Measurements from ENCODE around the gene PITHD1.
"Not testable (repeated sequence)": the region's sequence is repeated elsewhere in the genome, so short reads cannot be mapped to it uniquely, and the experiment has no call there.

The PITHD1 gene

DNA sequence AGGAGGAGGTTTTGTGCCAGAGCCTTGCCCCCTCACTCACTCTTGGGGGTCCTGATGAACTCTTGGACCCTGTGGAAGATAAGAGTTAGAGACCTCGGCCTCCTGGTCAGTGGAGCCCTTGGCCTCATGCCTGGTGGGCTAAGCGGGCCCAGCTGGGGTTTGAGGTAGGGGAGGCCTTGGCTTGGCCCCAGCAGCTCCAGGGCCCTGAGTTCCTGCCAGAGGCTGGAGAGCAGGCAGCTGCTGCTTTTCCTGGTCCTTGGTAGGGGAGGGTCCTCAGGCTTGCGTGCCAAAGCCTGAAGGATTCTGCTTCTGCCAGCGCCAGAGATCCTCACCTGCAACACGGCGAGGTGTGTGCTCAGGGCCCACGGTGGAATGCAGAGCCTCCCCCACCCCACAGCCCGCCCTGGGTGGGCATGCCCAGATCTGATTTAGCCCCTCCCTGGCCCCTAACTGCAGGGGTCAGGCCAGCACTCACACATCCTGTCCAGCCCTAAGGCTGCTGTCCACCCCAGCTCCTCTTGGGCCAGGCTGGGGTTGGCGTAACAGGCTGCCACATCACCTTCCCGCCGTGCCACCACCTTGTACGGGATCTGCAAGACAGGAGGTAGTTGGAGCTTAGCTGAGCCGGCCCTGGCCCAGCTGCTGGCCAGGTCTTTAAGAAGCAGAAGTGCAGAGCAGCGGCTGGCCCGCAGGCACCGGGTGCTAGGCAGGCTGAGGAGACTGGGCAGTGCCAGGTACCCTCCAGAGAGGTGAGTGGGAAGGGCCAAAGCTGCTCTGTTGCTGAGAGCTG is 17.7 kb downstream of the PITHD1 start:
- in situ Hi-C loops (cut with HindIII; ENCODE audit: low pct_ligation_motif_present, low pct_unique_long_range_greater_than_20kb, low sequenced_read_pairs) = no loop called here
- DNase-seq = no peak

DNA sequence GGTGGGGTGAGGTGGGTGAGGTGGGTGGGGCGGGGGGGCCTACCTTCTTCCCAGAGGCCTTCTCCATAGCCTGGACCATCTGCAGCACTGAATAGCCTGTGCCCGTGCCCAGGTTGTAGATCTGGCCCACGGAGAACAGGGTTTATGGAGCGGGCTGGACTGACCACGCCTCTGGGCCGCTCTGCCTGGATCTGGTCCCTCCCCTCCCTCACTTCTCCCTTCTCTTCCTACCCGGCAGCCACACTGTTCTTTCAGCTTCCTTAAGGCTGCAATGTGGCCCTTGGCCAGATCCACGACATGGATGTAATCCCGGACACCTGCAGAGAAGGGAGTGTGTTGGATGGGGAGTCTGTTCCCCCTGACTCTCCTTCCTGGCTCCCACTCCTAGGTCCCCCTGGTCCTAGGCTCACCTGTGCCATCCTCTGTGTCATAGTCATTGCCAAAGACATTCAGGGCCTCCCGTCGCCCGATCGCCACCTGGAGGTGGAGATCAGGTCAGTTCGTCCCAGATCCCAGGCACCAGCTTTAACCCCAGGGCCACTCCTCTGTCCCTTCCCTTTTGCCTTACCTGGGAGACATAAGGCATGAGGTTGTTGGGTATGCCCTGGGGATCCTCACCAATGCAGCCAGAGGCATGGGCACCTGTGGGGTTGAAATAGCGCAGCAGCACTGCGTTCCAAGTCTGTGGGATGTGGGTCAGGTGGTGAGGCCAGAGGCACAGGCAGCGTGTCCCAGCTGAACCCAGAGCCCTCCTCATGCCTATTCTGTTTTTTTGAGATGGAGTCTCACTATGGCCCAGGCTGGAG is 18.5 kb downstream of the PITHD1 start:
- no peak for DNase-seq
- in situ Hi-C loops (cut with HindIII; ENCODE audit: low pct_ligation_motif_present, low pct_unique_long_range_greater_than_20kb, low sequenced_read_pairs) = no loop called here

DNA sequence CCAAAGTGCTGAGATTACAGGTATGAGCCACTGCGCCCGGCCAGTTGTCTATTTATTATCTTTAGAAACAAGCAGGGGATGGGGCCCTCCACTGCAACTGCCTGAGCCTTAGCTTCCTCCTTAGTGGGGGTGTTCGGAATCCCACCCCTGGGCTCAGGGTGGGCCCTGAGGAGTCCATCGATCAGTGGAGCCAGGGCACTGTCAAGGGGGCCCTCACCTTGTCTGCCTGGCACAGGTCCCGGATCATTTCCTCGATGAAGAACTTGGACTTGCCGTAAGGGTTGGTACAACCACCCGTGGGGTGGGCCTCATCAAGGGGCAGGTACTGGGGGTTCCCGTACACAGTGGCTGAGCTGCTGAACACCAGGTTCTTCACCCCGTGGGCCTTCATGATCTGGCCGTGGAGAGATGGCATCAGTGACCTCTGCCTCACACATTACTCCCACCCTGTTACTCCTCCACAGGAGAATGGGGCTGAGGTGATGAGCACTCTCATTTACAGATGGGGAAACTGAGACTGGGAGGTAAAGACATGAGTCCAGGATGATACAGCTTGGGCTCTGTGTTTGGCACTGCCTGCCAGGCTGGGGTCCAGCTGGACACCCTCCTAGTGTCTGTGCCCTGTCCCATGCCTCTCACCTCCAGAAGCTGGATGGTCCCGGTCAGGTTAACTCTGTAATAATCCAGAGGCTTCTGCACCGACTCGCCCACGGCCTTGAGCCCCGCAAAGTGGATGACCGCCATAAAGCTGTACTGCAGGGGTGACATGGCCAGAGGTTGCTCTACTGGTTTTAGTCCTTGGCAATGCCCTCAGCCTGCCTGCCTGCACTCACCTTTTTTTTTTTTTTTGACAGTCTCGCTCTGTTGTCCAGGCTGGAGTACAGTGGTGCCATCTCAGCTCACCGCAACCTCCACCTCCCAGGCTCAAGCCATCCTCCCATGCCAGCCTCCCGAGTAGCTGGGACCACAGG is 19.5 kb downstream of the PITHD1 start:
- in situ Hi-C loops (cut with HindIII; ENCODE audit: low pct_ligation_motif_present, low pct_unique_long_range_greater_than_20kb, low sequenced_read_pairs) = no loop called here
- DNase-seq = no peak

DNA sequence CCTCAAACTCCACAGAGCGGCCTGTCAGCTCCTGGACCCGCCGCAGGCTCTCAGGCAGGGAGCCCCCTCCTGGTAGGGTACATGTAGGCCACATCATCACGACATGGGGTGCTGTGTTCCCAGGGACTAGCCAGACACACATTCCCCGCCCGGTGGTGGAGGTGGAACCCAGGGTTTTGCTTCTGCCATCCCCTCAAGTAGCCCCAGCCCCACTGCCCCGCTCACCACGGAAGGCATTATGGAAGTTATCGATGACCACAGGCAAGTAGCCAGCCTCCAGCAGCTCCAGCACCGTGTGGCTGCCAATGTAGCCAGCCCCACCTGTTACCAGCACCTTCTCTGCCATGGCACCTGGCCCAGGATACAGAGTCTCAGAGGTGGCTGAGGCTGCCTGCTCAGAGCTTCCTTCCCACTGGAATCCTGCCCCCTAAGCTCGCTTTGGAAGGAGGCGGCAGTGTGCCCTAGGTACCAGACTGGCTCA is 20.5 kb downstream of the PITHD1 start:
- in situ Hi-C loops (cut with HindIII; ENCODE audit: low pct_ligation_motif_present, low pct_unique_long_range_greater_than_20kb, low sequenced_read_pairs) = no loop called here
- DNase-seq = no peak

DNA sequence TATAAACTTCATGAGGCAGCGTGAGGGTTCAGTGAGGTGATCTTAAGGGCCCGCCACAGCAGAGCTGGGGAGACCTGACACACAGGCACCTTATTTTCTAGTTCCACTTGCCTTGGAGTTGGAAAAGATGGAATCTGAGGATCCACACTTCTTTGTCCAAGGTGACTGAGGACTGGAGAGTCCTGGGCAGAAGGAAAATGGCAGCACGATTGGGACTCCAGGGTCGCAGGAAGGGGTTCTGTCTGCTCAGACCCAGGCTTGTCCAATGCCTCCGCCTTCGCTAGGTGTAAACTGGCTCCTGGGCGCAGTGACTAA is 21.0 kb downstream of the PITHD1 start:
- in situ Hi-C loops (cut with HindIII; ENCODE audit: low pct_ligation_motif_present, low pct_unique_long_range_greater_than_20kb, low sequenced_read_pairs) = no loop called here
- DNase-seq = no peak

DNA sequence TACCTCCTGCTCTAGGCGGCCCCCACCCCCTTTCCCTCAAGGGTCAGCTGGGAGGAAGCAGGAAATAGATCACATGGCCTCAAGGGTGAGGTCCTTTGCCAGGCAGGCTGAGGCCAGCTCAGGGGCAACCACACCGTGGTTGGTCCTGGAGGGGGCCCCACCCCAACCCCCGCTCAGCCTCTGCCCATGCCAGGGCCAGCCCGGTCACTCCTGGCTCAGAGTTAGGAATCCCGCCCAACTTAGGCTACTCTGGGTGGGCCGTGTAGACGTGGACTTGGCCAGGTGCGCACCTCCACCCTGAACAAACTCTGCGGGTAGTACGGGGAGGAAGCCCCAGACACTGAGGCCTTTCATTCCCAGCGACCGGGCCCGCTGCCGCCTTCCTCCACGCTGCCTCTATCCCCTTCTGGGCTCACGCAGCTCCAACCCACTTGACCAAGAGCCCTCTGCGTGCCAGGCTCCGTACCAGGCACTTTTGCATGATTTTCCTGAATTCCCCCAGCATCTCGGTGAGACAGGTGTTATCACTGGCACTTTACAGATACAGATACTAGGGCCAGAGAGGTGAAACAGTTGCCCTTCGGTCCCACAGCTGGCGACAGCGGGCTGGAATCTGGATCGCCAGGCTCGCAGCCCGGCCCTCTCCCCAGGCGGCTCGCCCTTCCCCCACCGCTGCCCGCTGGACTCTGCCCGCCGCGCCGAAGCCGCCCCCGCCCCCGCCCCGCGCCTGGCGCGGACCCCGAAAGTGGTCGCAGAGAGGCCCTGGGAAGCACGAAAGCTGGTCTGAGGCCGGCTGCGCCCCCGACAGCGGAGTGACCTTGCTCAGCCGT is 21.6 kb downstream of the PITHD1 start:
- DNase-seq = peak; percentile 88
- in situ Hi-C loops (cut with HindIII; ENCODE audit: low pct_ligation_motif_present, low pct_unique_long_range_greater_than_20kb, low sequenced_read_pairs) = no loop called here

DNA sequence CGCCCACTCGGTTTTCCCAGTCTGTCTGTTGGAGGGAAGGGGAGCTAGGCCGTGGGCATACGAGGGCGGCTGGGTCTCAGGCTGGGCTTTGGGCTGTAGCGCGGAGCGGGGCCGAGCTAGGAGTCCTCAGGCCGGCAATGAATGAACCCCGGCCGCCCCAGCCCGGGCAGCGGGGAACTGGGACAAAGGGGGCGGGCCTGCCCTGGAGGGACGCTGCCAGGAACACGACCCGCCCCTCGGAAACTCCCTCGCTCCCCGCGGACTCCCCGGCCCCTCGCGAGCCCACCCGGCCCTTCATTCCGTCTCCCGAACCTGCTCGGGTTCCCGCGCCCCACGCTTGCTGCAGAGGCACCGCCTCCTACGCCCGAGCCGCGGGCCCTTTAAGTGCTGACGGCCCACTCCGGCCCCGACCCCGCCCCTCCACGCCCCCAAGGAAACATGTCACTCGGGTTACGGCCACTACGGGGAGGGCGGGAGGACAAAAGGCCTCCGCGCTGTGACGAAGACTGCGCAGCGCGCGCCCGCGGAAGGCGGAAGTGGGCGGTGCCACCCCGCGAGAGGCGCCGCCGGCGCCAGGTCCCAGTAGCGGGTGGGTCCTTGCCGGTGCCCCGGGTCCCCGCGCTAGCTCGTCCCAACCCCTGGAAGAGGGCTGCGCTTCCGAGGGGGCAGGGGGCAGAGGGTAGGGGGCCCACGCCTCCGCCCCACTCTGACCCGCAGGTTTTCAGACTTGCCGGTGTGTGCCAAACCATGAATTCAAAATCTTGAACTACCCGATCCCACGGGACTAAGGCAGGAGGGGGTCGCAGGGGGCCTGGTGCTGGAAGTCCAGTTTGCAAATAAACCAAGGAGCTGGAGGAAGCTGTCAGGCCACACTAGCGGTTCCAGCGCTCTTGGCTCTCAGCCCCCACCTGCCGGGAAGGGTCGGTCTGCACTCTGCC is 22.5 kb downstream of the PITHD1 start, which contains the start of gene GALE:
Gene GALE (minus strand): TSS at position 355 of the 938 bp plus-strand sequence. CDS start 1,747 bp downstream, outside the sequence.
- in situ Hi-C loops (cut with HindIII; ENCODE audit: low pct_ligation_motif_present, low pct_unique_long_range_greater_than_20kb, low sequenced_read_pairs) = no loop called here
- DNase-seq = peak; percentile 91

DNA sequence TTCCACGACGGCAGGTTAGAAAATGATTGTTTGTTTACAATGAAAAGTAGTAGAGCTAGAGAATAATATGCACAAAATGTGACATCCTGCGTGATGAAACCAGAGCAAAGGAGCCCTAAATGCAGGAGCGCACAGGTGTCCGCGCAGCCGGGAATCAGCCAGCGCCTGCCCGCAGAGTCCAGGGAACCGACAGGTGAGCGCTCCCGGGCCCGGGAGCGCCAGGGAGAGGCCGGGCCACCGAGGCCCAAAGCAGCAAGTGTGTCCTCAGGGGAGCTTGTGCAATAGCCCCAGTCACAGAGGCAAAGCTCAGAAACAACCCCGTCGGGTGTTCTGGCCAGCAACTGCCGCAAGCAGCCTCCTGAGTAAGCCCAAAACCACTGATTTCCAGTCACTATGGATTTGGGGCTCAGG is 23.1 kb downstream of the PITHD1 start:
- in situ Hi-C loops (cut with HindIII; ENCODE audit: low pct_ligation_motif_present, low pct_unique_long_range_greater_than_20kb, low sequenced_read_pairs) = no loop called here

DNA sequence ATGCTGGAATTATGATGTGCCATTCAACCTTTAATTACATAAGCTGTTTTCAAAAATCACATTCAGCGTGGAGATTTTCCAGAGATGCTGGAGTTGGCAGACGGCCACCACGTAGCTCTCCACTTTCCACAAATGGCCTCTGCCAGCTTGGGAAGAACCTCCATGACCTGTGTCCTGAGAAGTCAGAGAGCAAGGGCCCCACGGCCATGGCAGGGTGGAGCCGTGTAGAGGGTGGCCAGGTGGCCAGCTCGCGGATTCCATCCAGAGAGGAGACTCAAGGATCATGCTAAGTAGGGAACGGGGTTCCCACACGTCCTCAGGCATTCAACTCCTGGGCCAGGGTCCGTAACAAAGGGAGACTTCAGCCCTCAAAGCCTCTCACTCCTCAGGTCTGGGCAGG is 23.7 kb downstream of the PITHD1 start:
- in situ Hi-C loops (cut with HindIII; ENCODE audit: low pct_ligation_motif_present, low pct_unique_long_range_greater_than_20kb, low sequenced_read_pairs) = no loop called here
- no peak for DNase-seq

More for the DNA sequence above, 23.1 kb downstream of the PITHD1 start:
- no peak for DNase-seq

DNA sequence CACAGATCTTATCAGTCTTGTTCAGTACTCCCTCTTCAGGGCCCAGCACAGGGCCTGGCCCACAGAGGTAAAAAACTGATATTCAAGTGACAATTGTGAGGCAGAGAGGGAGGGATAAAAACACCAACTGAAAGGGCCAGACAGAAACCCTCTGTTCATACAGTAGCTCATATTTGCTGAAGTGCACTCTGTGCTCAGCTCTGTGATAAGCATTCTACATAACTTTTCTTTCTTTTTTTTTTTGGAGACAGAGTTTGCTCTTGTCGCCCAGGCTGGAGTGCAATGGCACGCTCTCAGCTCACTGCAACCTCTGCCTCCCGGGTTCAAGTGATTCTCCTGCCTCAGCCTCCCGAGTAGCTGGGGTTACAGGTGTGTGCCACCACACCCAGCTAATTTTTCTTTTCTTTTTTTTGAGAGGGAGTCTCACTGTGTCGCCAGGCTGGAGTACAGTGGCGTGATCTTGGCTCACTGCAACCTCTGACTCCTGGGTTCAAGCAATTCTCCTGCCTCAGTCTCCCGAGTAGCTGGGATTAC is 24.7 kb downstream of the PITHD1 start:
- DNase-seq; in situ Hi-C loops (cut with HindIII; ENCODE audit: low pct_ligation_motif_present, low pct_unique_long_range_greater_than_20kb, low sequenced_read_pairs): not testable (repeated sequence)

DNA sequence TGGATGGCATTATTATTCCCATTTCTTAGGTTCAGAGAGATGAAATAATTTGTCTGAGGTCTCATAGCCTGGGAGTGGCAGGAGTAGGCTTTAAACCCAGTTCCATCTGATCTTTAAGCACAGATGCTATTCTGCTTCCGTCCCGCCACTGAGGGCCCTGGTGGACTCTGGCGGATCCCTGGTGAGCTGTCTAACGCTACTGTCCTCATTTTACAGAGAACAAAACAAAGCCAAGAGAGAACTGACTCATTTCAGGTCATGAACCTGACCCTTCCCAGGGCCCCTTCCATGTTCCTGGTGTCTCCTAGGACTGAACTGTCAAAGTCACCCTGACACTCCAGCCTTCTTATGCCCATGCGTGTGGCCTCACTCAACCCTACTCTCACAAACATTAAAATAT is 25.5 kb downstream of the PITHD1 start:
- in situ Hi-C loops (cut with HindIII; ENCODE audit: low pct_ligation_motif_present, low pct_unique_long_range_greater_than_20kb, low sequenced_read_pairs) = no loop called here
- DNase-seq = no peak

DNA sequence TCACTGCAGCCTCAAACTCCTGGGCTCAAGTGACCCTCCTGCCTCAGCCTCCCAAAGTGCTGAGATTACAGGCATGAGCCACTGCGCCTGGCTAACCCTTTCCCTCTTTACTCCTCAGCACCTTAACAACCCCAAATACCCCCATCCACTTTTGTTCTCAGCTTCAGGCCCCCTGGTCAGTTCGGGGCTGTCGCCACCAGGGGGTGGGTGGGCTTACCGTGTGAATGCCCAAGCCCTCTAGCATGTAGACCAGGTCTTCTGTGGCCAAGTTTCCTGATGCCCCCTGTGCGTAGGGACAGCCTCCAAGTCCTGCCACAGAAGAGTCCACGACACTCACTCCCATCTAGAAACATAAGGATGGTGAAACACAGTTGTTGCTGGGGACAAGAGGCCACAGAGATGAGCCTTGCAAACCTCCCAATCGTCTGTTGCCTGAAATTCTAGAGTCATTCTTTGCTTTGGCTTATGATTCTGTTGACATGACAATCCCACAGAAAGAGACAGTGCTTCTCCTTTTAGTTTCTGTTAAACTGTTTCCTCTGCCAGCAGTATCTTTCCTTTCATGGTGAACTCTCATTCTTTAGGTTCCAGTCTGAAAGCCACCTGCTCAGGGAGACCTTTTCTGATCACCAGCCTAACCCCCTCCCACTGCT is 26.1 kb downstream of the PITHD1 start:
- DNase-seq = no peak
- in situ Hi-C loops (cut with HindIII; ENCODE audit: low pct_ligation_motif_present, low pct_unique_long_range_greater_than_20kb, low sequenced_read_pairs) = no loop called here

DNA sequence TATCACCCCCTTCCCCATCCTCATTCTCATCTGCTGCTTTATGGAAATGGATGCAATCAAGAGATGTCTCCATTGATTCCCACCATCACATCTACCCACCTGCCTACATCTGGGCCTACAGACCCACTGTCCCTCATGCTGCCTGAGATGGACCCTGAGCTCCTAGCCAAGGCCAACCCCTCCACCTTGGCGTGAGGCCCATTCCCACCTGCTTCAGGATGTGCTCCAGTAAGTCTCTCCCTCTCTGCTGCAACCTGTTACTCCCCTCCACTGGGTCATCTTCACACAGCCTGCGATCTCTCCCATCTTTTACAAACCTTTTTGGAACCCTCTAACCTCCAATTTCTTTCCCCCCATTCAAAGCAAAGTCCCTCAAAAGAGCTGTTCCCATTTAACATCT is 26.8 kb downstream of the PITHD1 start:
- in situ Hi-C loops (cut with HindIII; ENCODE audit: low pct_ligation_motif_present, low pct_unique_long_range_greater_than_20kb, low sequenced_read_pairs) = no loop called here

DNA sequence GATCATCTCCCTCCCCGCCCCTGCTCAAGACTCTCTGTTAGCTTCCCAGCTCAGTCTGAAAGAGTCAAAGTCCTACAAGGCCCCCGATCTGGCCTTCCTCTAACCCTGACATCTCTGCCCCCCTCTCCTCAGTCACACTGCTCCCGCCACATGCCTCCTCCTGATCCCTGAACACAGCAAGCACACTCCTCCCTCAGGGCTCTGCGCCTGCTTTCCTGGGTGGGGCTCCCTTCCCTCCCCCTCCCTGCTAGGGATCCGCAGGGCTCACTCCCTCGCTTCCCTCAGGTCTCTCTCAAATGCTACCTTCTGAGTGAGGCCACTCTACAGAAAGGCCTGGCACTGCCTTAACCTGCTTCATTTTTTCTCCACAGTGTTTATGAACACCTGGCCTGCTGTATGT is 28.1 kb downstream of the PITHD1 start:
- in situ Hi-C loops (cut with HindIII; ENCODE audit: low pct_ligation_motif_present, low pct_unique_long_range_greater_than_20kb, low sequenced_read_pairs) = no loop called here
- DNase-seq = no peak

More for the DNA sequence above, 26.8 kb downstream of the PITHD1 start:
- no peak for DNase-seq

DNA sequence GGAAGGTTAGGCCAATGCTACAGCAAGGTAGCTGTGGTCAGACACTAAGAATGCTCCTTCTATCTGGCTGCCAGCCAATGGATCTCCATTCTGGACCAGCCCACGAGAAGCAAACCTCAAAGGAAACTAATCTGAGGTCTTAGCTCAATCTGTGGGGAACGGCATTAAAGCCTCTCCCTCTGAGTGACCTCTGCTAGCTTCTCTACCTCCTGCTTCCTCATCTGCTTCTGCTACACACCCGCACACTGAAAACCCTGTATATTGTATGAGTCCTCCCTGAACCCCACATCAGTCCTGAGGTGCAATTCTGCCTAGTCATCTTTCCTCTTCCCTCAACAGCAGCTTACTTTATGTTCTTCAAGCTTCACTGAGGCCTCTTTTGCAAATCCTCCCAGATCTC is 29.2 kb downstream of the PITHD1 start:
- in situ Hi-C loops (cut with HindIII; ENCODE audit: low pct_ligation_motif_present, low pct_unique_long_range_greater_than_20kb, low sequenced_read_pairs) = no loop called here
- DNase-seq = no peak

DNA sequence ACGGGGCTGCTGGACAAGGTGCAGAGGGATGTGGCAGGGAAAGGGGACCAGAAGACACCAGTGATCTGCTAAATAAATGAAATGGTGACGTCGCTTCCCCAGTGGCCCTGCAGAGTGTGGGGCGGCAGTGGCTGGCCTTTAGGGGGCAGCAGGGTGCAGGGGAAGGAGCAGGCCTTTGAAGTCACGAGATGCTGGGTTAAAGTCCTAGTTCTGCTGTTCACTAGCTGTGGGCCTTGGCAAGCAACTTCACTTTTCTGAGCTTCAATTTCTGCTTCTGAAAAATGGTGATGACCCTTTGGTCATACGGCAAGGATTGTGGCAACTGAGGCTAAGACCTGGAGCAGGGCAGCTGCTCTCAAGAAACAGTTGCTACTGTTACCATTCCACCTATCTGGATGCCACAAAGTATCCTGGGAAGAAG is 31.5 kb downstream of the PITHD1 start:
- DNase-seq = peak; percentile 69
- in situ Hi-C loops (cut with HindIII; ENCODE audit: low pct_ligation_motif_present, low pct_unique_long_range_greater_than_20kb, low sequenced_read_pairs) = no loop called here
